CD4-positive, alpha-beta T cell (primary cell): ENCODE data around the gene REPS2. TPM values are rescaled to one million over a fixed set of nuclear protein-coding genes. Genes with fewer than 3 reads are reported as not detected.

Experiments
- ATAC-seq: fragments of 200-7000 bp; cut with Tn5 transposase; one replicate; pipeline ENCODE4 v1.10.0; 2022; ENCODE audit warnings: mild to moderate bottlenecking; ENCODE audit not compliant: poor library complexity
- CTCF ChIA-PET: fragments of 350-600 bp; sonication (Branson Sonifier 250); formaldehyde crosslinking; loops from one replicate; lab custom pipeline; 2021; ENCODE audit warnings: antibody characterized with exemption, inconsistent platforms; lab: Charles Lee
- POLR2A ChIA-PET: fragments of 350-600 bp; sonication (Branson Sonifier 250); formaldehyde crosslinking; loops from one replicate; lab custom pipeline; 2021; ENCODE audit warnings: antibody characterized with exemption, inconsistent platforms; lab: Charles Lee
- DNase-seq, 14 experiments: peaks; one replicate each; pipeline ENCODE4 v3.0.0-alpha.2; 2013 to 2020; ENCODE audit warnings: mixed read lengths in 2 of 14
- H3K27ac ChIP-seq, 2 donors: one replicate each; pipeline versions ENCODE4 v1.5.1 to v1.7.0; 2013; ENCODE audit warnings: low read length in 2 of 2, low read depth in 1 of 2, mild to moderate bottlenecking in 1 of 2
- H3K27me3 ChIP-seq, 2 experiments: 1 replicate in 1 of 2; 2 replicates in 1 of 2; pipeline versions ENCODE4 v1.6.1 to v1.7.0; 2013; ENCODE audit warnings: low read length in 2 of 2, control low read depth in 1 of 2, mild to moderate bottlenecking in 1 of 2, moderate library complexity in 1 of 2; ENCODE audit not compliant: insufficient read depth in 2 of 2, control insufficient read depth in 1 of 2
- H3K36me3 ChIP-seq: one replicate; pipeline ENCODE4 v1.6.1; 2013; ENCODE audit warnings: low read length, control low read depth; ENCODE audit not compliant: insufficient read depth
- H3K4me1 ChIP-seq: one replicate; pipeline ENCODE4 v1.6.1; 2013; ENCODE audit warnings: low read length, control low read depth; ENCODE audit not compliant: insufficient read depth
- H3K4me3 ChIP-seq: one replicate; pipeline ENCODE4 v1.5.1; 2013; ENCODE audit warnings: mild to moderate bottlenecking, low read length, moderate library complexity
- H3K9me3 ChIP-seq, 2 experiments: 1 replicate in 1 of 2; 2 replicates in 1 of 2; pipeline versions ENCODE4 v1.6.1 to v1.7.0; 2013; ENCODE audit warnings: low read length in 2 of 2, mild to moderate bottlenecking in 2 of 2, control low read depth in 1 of 2, moderate library complexity in 1 of 2; ENCODE audit not compliant: control insufficient read depth in 1 of 2, insufficient read depth in 1 of 2
- H3K27ac Mint-ChIP-seq: one replicate; pipeline ENCODE4 v1.8.0; 2020; ENCODE audit warnings: mixed read lengths
- H3K27me3 Mint-ChIP-seq: one replicate; pipeline ENCODE4 v1.8.0; 2021; ENCODE audit warnings: mixed read lengths
- H3K36me3 Mint-ChIP-seq: one replicate; pipeline ENCODE4 v1.8.0; 2021; ENCODE audit warnings: low read depth, mixed read lengths
- H3K4me1 Mint-ChIP-seq: one replicate; pipeline ENCODE4 v1.8.0; 2021; ENCODE audit warnings: low read depth, mixed read lengths
- H3K4me3 Mint-ChIP-seq: one replicate; pipeline ENCODE4 v1.8.0; 2020; ENCODE audit warnings: mild to moderate bottlenecking, mixed read lengths
- H3K9me3 Mint-ChIP-seq: one replicate; pipeline ENCODE4 v1.8.0; 2020; ENCODE audit warnings: mixed read lengths
- intact Hi-C, 2 experiments: fragments of 100-400 bp; cut with DNase I in 1 of 2; cut with micrococcal nuclease in 1 of 2; formaldehyde crosslinking; loops; one replicate each; pipeline versions ENCODE4 v1.15.1 to v1.9.0; 2023 to 2025; cut with DNase I, micrococcal nuclease
- total RNA-seq, 174 experiments: library from RNA in 2 of 174; stranded (reverse) in 2 of 174; gene quantifications; one replicate each; pipeline ENCODE4 v1.2.3 and lab custom pipeline; 2021 to 2026
- TF ChIP-seq, protein P1 (sequence below): fragments of 200-600 bp; IDR thresholded peaks from one replicate; pipeline ENCODE4 v1.8.0; 2022; ENCODE audit warnings: antibody characterized with exemption, mild to moderate bottlenecking

REPS2 gene
- total RNA-seq, 2 experiments from 2014 or later: 0.53 to 0.60 TPM

DNA sequence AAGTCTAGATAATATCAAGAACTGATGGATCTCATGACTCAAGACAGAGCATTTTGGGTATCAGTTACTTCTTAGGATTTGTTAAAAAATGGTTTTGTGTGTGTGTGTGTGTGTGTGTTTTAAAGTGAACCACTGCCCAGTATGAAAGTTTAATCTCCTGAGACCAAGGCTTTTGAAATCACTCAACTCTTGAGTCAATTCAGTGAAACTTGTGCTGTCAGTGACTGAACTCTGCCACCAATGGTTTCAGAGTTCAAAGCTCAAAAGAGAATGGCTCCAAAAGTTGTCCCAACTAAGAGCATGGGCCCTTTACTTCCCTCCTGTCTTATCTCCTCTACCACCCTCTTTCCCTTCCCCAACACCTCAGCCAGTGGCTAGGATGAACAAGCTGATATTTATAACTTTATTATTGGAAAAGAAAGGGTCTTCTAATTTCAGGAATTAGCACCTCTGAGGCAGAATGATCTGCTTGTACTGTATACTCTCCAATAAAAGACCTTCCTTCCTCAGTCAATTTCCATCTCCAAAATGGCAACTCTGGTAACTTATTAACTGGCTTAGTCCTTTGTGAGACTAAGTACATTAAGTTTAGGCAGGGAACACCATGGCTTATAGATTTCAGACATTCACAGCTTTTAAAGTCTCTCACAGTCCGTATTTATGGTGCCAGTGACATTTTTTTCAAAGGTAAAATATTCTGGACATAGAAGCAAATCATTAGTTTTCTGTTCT, 152.2 kb downstream of the REPS2 start:
- CTCF ChIA-PET: no interaction called here
- no peaks in the 10 kb centered on the region for H3K9me3 Mint-ChIP-seq
- H3K4me3 ChIP-seq: no peak overlapping the region
- no peaks in the 10 kb centered on the region for H3K27me3 Mint-ChIP-seq
- TF ChIP-seq, protein P1, sequence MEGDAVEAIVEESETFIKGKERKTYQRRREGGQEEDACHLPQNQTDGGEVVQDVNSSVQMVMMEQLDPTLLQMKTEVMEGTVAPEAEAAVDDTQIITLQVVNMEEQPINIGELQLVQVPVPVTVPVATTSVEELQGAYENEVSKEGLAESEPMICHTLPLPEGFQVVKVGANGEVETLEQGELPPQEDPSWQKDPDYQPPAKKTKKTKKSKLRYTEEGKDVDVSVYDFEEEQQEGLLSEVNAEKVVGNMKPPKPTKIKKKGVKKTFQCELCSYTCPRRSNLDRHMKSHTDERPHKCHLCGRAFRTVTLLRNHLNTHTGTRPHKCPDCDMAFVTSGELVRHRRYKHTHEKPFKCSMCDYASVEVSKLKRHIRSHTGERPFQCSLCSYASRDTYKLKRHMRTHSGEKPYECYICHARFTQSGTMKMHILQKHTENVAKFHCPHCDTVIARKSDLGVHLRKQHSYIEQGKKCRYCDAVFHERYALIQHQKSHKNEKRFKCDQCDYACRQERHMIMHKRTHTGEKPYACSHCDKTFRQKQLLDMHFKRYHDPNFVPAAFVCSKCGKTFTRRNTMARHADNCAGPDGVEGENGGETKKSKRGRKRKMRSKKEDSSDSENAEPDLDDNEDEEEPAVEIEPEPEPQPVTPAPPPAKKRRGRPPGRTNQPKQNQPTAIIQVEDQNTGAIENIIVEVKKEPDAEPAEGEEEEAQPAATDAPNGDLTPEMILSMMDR: no peak
- no peaks in the 10 kb centered on the region for H3K4me1 Mint-ChIP-seq
- no peaks in the 10 kb centered on the region for H3K27me3 ChIP-seq
- no peak overlapping the region for H3K27ac Mint-ChIP-seq
- H3K4me1 ChIP-seq: no peaks in the 10 kb centered on the region
- POLR2A ChIA-PET: no interaction called here
- H3K27ac ChIP-seq: no peak overlapping the region
- H3K4me3 Mint-ChIP-seq: no peak overlapping the region
- H3K36me3 ChIP-seq: no peaks in the 10 kb centered on the region
- ATAC-seq: no peak
- no peak for DNase-seq
- intact Hi-C loops: no loop called here
- H3K36me3 Mint-ChIP-seq: no peaks in the 10 kb centered on the region
- no peaks in the 10 kb centered on the region for H3K9me3 ChIP-seq

- no peaks in the 10 kb centered on the region for H3K9me3 ChIP-seq
- H3K4me3 ChIP-seq: no peak overlapping the region
- H3K36me3 Mint-ChIP-seq: no peaks in the 10 kb centered on the region
- H3K9me3 Mint-ChIP-seq: no peaks in the 10 kb centered on the region
- DNase-seq (no peak), ATAC-seq (no peak)
- TF ChIP-seq, protein P1: no peak
- H3K4me1 ChIP-seq: no peaks in the 10 kb centered on the region
- H3K27ac Mint-ChIP-seq: no peak overlapping the region
- intact Hi-C loops: no loop called here
- H3K27ac ChIP-seq: no peak overlapping the region
- POLR2A ChIA-PET: no interaction called here
- CTCF ChIA-PET: no interaction called here
- no peaks in the 10 kb centered on the region for H3K27me3 Mint-ChIP-seq
- no peaks in the 10 kb centered on the region for H3K36me3 ChIP-seq
- no peaks in the 10 kb centered on the region for H3K4me1 Mint-ChIP-seq
- H3K4me3 Mint-ChIP-seq: no peak overlapping the region
- H3K27me3 ChIP-seq: no peaks in the 10 kb centered on the region
Measured at GRCh38 chrX:17104433-17104832, 158.0 kb downstream of the REPS2 start.

DNA sequence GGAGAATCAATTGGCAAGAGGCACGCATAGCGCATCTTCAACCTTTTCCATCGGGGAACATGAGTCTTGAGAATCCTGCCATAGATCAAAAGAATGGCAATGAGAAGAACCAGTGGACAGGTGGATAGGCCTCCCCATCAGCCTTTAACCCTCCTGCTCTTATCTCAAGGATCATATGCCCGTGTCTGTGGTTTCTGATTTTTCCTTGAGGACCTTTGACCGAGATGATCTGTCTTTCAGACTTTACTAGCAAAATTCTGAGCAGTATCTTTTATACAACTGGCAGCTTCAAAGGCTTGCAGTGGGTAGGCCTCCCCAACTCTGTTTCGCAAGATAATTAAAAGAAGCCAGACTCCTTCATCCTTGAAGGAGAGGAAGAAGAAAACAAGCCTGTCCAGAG, 174.4 kb downstream of the REPS2 start:
- ATAC-seq (no peak), DNase-seq (no peak)
- Mint-ChIP-seq H3K36me3 (no peaks in the 10 kb centered on the region), H3K27me3 (no peaks in the 10 kb centered on the region), H3K4me1 (no peaks in the 10 kb centered on the region), H3K27ac (no peak overlapping the region), H3K4me3 (no peak overlapping the region), H3K9me3 (no peaks in the 10 kb centered on the region)
- H3K4me1 ChIP-seq: no peaks in the 10 kb centered on the region
- no peaks in the 10 kb centered on the region for H3K27me3 ChIP-seq
- intact Hi-C loops: no loop called here
- H3K27ac ChIP-seq: no peak overlapping the region
- no peaks in the 10 kb centered on the region for H3K9me3 ChIP-seq
- no peaks in the 10 kb centered on the region for H3K36me3 ChIP-seq
- no peak overlapping the region for H3K4me3 ChIP-seq
- TF ChIP-seq, protein P1: no peak
- CTCF ChIA-PET: no interaction called here
- POLR2A ChIA-PET: no interaction called here
